Glomerular visceral epithelial cell (primary cell): ENCODE data around the gene CXXC1.
"Not testable (repeated sequence)": the region's sequence is repeated elsewhere in the genome, so short reads cannot be mapped to it uniquely, and the experiment has no call there.

Source experiments
- DNase-seq: peaks from one replicate; pipeline ENCODE4 v3.0.0-alpha.2; 2016; ENCODE audit errors: extremely low spot score

The CXXC1 gene

GRCh38 chr18:50297621-50298442 lies 10.3 kb upstream of the CXXC1 start:
- DNase-seq: peak; percentile 55

- no peak for DNase-seq
Observed at GRCh38 chr18:50293039-50293438, 5.5 kb upstream of the CXXC1 start.

GRCh38 chr18:50289108-50289443 lies 1.6 kb upstream of the CXXC1 start:
- DNase-seq: no peak

GRCh38 chr18:50288348-50289107 lies 1.0 kb upstream of the CXXC1 start:
- DNase-seq: not testable (repeated sequence)

- DNase-seq: peak; percentile 16
Observed at GRCh38 chr18:50287028-50287440, 458 bp downstream of the CXXC1 start.

- peak; percentile 20 for DNase-seq
Observed at GRCh38 chr18:50286391-50287027, 983 bp downstream of the CXXC1 start.

- no peak for DNase-seq
Observed at GRCh38 chr18:50285631-50286321, 1.7 kb downstream of the CXXC1 start.

GRCh38 chr18:50285071-50285470 lies 2.4 kb downstream of the CXXC1 start:
- no peak for DNase-seq

- no peak for DNase-seq
Observed at GRCh38 chr18:50284255-50284885, 3.1 kb downstream of the CXXC1 start.

- DNase-seq: no peak
Observed at GRCh38 chr18:50283469-50284209, 3.9 kb downstream of the CXXC1 start.

- no peak for DNase-seq
Observed at GRCh38 chr18:50282521-50283335, 4.8 kb downstream of the CXXC1 start.

- DNase-seq: no peak
Observed at GRCh38 chr18:50281972-50282520, 5.4 kb downstream of the CXXC1 start.

GRCh38 chr18:50281295-50281971 lies 6.1 kb downstream of the CXXC1 start, which contains the start of gene MBD1:
Gene MBD1 (minus strand): TSS chr18:50281523. CDS start chr18:50279992, 1,531 bp downstream.
- DNase-seq: peak; percentile 99

GRCh38 chr18:50280707-50281294 lies 6.7 kb downstream of the CXXC1 start:
- no peak for DNase-seq

- DNase-seq: no peak
Observed at GRCh38 chr18:50279752-50280151, 7.7 kb downstream of the CXXC1 start.

- DNase-seq: no peak
Observed at GRCh38 chr18:50277942-50278341, 9.6 kb downstream of the CXXC1 start.

GRCh38 chr18:50276452-50276851 lies 11.0 kb downstream of the CXXC1 start:
- no peak for DNase-seq

GRCh38 chr18:50275503-50276036 lies 11.9 kb downstream of the CXXC1 start:
- no peak for DNase-seq
